ENCODE results near the gene SNX5. TPM values are rescaled to one million over a fixed set of nuclear protein-coding genes. Genes with fewer than 3 reads are reported as not detected.
A peak's percentile ranks its signal among the peaks of the same experiment; 100 is the strongest.

SNX5 gene
- total and polyA plus RNA-seq, 2 of the 13 experiments (the other 11 are each of a cell fraction or from before 2014, with no cell fraction given) = 664 to 1,040 TPM

DNA sequence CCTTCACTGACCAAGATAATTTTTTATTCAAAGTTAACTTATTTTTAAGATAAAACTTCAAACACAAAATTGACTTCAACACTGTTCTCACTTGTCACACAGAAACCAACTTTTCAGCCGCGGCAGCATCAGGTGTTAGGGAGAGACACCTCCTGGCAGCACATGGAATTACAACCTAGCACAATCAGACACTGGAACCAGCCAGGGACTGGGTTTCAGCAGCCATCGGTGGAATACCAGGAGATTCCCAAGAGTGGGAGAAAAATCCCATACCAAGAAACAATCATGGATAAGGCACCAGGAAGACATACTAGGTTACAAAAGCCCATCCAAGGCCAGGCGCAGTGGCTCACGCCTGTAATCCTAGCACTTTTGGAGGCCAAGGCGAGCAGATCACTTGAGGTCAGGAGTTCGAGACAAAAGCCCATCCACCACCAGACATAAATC is 70.0 kb downstream of the SNX5 start (continued):
- TF ChIP-seq, protein P1, sequence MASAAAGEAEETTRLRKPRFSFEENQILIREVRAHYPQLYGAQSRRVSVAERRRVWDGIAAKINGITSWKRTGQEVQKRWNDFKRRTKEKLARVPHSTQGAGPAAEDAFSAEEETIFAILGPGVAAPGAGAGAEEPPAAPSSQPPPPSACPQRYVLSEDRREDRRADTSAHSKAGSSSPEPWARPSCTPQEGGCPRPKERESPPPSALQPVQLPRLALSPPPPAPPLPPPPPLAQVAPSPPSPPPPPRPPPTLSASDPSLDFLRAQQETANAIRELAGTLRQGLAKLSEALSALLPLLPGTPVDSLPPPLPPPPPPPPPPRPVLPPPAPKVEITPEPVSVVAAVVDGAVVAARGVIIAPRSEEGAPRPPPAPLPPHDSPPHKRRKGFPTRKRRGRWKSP (CRISPR knock-in tag; IDR thresholded peaks at IDR 0.05) = 0 out of 2 replicates have a peak, but pooled peaks have one; percentile 17
- peak; percentile 41; the same call in 1 of the 2 replicates for TF ChIP-seq SOX5 (CRISPR knock-in tag; IDR thresholded peaks at IDR 0.05; ENCODE audit: borderline replicate concordance)
- TF ChIP-seq ZNF484 (CRISPR knock-in tag; IDR thresholded peaks at IDR 0.05; ENCODE audit: borderline replicate concordance, low read depth) = no peak
- TF ChIP-seq ZNF335 (CRISPR knock-in tag; IDR thresholded peaks at IDR 0.05) = peak; percentile 76; the same call in 1 of the 2 replicates
- no peak for TF ChIP-seq NR2F2 (IDR thresholded peaks at IDR 0.05; ENCODE audit: borderline replicate concordance, low read depth)
- peak; percentile 54; the same call in 1 of the 2 replicates for TF ChIP-seq PITX1 (CRISPR knock-in tag; IDR thresholded peaks at IDR 0.05)
- TF ChIP-seq ZMYM4 (CRISPR knock-in tag; IDR thresholded peaks at IDR 0.05) = 0 out of 2 replicates have a peak, but pooled peaks have one; percentile 34
- no peak for TF ChIP-seq FOXK2 (IDR thresholded peaks at IDR 0.05)
- TF ChIP-seq NFKBIZ (CRISPR knock-in tag; IDR thresholded peaks at IDR 0.05) = 0 out of 2 replicates have a peak, but pooled peaks have one; percentile 23
- peak; percentile 21; the same call in 1 of the 2 replicates for TF ChIP-seq ZNF501 (CRISPR knock-in tag; IDR thresholded peaks at IDR 0.05)
- TF ChIP-seq, protein P2, sequence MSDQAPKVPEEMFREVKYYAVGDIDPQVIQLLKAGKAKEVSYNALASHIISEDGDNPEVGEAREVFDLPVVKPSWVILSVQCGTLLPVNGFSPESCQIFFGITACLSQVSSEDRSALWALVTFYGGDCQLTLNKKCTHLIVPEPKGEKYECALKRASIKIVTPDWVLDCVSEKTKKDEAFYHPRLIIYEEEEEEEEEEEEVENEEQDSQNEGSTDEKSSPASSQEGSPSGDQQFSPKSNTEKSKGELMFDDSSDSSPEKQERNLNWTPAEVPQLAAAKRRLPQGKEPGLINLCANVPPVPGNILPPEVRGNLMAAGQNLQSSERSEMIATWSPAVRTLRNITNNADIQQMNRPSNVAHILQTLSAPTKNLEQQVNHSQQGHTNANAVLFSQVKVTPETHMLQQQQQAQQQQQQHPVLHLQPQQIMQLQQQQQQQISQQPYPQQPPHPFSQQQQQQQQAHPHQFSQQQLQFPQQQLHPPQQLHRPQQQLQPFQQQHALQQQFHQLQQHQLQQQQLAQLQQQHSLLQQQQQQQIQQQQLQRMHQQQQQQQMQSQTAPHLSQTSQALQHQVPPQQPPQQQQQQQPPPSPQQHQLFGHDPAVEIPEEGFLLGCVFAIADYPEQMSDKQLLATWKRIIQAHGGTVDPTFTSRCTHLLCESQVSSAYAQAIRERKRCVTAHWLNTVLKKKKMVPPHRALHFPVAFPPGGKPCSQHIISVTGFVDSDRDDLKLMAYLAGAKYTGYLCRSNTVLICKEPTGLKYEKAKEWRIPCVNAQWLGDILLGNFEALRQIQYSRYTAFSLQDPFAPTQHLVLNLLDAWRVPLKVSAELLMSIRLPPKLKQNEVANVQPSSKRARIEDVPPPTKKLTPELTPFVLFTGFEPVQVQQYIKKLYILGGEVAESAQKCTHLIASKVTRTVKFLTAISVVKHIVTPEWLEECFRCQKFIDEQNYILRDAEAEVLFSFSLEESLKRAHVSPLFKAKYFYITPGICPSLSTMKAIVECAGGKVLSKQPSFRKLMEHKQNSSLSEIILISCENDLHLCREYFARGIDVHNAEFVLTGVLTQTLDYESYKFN (CRISPR knock-in tag; conservative IDR thresholded peaks at IDR 0.05) = 0 out of 2 replicates have a peak, but pooled peaks have one; percentile 31
- TF ChIP-seq GLI4 (CRISPR knock-in tag; IDR thresholded peaks at IDR 0.05; ENCODE audit: borderline replicate concordance) = peak; percentile 60; the same call in 1 of the 2 replicates
- TF ChIP-seq, protein P3, sequence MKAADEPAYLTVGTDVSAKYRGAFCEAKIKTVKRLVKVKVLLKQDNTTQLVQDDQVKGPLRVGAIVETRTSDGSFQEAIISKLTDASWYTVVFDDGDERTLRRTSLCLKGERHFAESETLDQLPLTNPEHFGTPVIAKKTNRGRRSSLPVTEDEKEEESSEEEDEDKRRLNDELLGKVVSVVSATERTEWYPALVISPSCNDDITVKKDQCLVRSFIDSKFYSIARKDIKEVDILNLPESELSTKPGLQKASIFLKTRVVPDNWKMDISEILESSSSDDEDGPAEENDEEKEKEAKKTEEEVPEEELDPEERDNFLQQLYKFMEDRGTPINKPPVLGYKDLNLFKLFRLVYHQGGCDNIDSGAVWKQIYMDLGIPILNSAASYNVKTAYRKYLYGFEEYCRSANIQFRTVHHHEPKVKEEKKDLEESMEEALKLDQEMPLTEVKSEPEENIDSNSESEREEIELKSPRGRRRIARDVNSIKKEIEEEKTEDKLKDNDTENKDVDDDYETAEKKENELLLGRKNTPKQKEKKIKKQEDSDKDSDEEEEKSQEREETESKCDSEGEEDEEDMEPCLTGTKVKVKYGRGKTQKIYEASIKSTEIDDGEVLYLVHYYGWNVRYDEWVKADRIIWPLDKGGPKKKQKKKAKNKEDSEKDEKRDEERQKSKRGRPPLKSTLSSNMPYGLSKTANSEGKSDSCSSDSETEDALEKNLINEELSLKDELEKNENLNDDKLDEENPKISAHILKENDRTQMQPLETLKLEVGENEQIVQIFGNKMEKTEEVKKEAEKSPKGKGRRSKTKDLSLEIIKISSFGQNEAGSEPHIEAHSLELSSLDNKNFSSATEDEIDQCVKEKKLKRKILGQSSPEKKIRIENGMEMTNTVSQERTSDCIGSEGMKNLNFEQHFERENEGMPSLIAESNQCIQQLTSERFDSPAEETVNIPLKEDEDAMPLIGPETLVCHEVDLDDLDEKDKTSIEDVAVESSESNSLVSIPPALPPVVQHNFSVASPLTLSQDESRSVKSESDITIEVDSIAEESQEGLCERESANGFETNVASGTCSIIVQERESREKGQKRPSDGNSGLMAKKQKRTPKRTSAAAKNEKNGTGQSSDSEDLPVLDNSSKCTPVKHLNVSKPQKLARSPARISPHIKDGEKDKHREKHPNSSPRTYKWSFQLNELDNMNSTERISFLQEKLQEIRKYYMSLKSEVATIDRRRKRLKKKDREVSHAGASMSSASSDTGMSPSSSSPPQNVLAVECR (CRISPR knock-in tag; IDR thresholded peaks at IDR 0.05; ENCODE audit: borderline replicate concordance) = no peak; the same call in 1 of the 2 replicates
